Muscle of leg (tissue), 11 donors: ENCODE measurements around the gene SLC30A10. TPM values are rescaled to one million over a fixed set of nuclear protein-coding genes. Genes with fewer than 3 reads are reported as not detected.
"Not testable (repeated sequence)": the region's sequence is repeated elsewhere in the genome, so short reads cannot be mapped to it uniquely, and the experiment has no call there.

Experiments used
- DNase-seq: peaks from one replicate; pipeline ENCODE4 v3.0.0; 2013
- H3K27ac ChIP-seq: one replicate; pipeline ENCODE4 v1.5.1; 2013; ENCODE audit warnings: mild to moderate bottlenecking, low read length, control low read depth
- H3K27me3 ChIP-seq: one replicate; pipeline ENCODE4 v1.6.1; 2013; ENCODE audit warnings: low read length; ENCODE audit not compliant: control insufficient read depth, insufficient read depth
- H3K36me3 ChIP-seq: one replicate; pipeline ENCODE4 v1.6.1; 2013; ENCODE audit warnings: low read length; ENCODE audit not compliant: control insufficient read depth, insufficient read depth
- H3K4me1 ChIP-seq: one replicate; pipeline ENCODE4 v1.6.1; 2013; ENCODE audit warnings: low read length; ENCODE audit not compliant: control insufficient read depth, insufficient read depth
- H3K4me3 ChIP-seq: one replicate; pipeline ENCODE4 v1.5.1; 2013; ENCODE audit warnings: low read length, control low read depth
- H3K9me3 ChIP-seq: replicated peaks from 2 replicates; pipeline ENCODE4 v1.6.1; 2013; ENCODE audit warnings: low read depth, low read length; ENCODE audit not compliant: control insufficient read depth
- WGBS: methylation state at CpG from one replicate; pipeline ENCODE4 v1.1.5; 2013; ENCODE audit warnings: missing lambda C conversion rate; ENCODE audit not compliant: insufficient coverage; 5-methylcytosine and 5-hydroxymethylcytosine counted together
- polyA plus RNA-seq, 8 donors: library from polyadenylated mRNA; unstranded; fragments of 120-200 nt; gene quantifications; one replicate each; pipeline versions ENCODE4 v1.2.1 to v1.2.3, GENCODE V29; 2013; ENCODE audit warnings: inconsistent platforms in 1 of 8, low replicate concordance in 1 of 8; ENCODE audit not compliant: insufficient read length in 8 of 8, insufficient read depth in 1 of 8
- total RNA-seq: library from RNA; stranded (reverse); fragments of 120-200 nt; gene quantifications from one replicate; pipeline ENCODE4 v1.2.4, GENCODE V29; 2013

Gene SLC30A10
- total and polyA plus RNA-seq, 9 donors: 0.25 to 1.5 (median 0.40) TPM

- Histone ChIP-seq H3K4me1 (no peaks in the 10 kb centered on the region), H3K4me3 (no peak overlapping the region), H3K36me3 (no peaks in the 10 kb centered on the region), H3K9me3 (no peaks in the 10 kb centered on the region), H3K27ac (no peak overlapping the region), H3K27me3 (no peaks in the 10 kb centered on the region)
- no CpG with 5 or more reads among the region's 1 CpG for WGBS
- DNase-seq: peak; percentile 28
Measured at GRCh38 chr1:219900201-219900600, 28.2 kb downstream of the SLC30A10 start.

DNA sequence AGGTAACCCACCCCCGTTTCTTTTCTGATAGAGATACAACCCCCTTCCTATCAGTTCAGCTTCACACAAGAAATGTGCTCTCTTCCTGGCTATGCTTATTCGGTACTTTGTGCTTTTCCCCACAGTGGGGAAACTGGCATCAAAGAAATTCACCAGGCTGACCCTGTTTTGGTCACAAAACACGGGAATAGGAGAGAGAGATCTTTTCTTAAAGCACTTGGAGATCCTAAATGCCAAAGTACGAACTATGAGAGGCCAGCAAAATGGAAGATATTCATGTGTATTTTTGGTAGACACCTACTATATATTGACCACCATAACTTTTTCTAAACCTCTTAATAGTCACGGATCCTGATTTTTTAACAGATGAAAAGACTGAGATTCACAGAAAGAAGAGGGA, 30.0 kb downstream of the SLC30A10 start:
- Histone ChIP-seq H3K27ac (no peak overlapping the region), H3K36me3 (no peaks in the 10 kb centered on the region), H3K4me3 (no peak overlapping the region), H3K4me1 (no peaks in the 10 kb centered on the region), H3K9me3 (no peaks in the 10 kb centered on the region), H3K27me3 (no peaks in the 10 kb centered on the region)
- no peak for DNase-seq
- WGBS: 69% methylated on average over 1 of the region's 5 CpGs

GRCh38 chr1:219897914-219898313, 30.4 kb downstream of the SLC30A10 start:
- no peaks in the 10 kb centered on the region for H3K9me3 ChIP-seq
- no CpG with 5 or more reads among the region's 5 CpGs for WGBS
- no peaks in the 10 kb centered on the region for H3K27me3 ChIP-seq
- no peak overlapping the region for H3K4me3 ChIP-seq
- DNase-seq: no peak
- no peaks in the 10 kb centered on the region for H3K4me1 ChIP-seq
- H3K36me3 ChIP-seq: no peaks in the 10 kb centered on the region
- no peak overlapping the region for H3K27ac ChIP-seq

DNA sequence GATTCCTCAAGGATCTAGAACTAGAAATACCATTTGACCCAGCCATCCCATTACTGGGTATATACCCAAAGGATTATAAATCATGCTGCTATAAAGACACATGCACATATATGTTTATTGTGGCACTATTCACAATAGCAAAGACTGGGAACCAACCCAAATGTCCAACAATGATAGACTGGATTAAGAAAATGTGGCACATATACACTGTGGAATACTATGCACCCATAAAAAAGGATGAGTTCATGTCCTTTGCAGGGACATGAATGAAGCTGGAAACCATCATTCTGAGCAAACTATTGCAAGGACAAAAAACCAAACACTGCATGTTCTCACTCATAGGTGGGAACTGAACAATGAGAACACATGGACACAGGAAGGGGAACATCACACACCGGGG, 36.1 kb downstream of the SLC30A10 start:
- not testable (repeated sequence) for DNase-seq, H3K4me3 ChIP-seq, H3K4me1 ChIP-seq, H3K9me3 ChIP-seq, H3K36me3 ChIP-seq, H3K27me3 ChIP-seq, H3K27ac ChIP-seq
- no CpG with 5 or more reads among the region's 1 CpG for WGBS

- not testable (repeated sequence) for H3K4me3 ChIP-seq, H3K36me3 ChIP-seq, DNase-seq, H3K27me3 ChIP-seq, H3K4me1 ChIP-seq, H3K9me3 ChIP-seq, H3K27ac ChIP-seq
- whole genome bisulfite sequencing: 80% methylated on average over 2 of the region's 4 CpGs
Measured at GRCh38 chr1:219891846-219892245, 36.5 kb downstream of the SLC30A10 start.

GRCh38 chr1:219888667-219889066, 39.7 kb downstream of the SLC30A10 start:
- H3K27me3 ChIP-seq, H3K27ac ChIP-seq, H3K36me3 ChIP-seq, H3K9me3 ChIP-seq, H3K4me3 ChIP-seq, H3K4me1 ChIP-seq, DNase-seq: not testable (repeated sequence)
- no CpG with 5 or more reads among the region's 4 CpGs for WGBS

- WGBS: no CpG with 5 or more reads among the region's 2 CpGs
Measured at GRCh38 chr1:219885680-219886079, 42.7 kb downstream of the SLC30A10 start.

DNA sequence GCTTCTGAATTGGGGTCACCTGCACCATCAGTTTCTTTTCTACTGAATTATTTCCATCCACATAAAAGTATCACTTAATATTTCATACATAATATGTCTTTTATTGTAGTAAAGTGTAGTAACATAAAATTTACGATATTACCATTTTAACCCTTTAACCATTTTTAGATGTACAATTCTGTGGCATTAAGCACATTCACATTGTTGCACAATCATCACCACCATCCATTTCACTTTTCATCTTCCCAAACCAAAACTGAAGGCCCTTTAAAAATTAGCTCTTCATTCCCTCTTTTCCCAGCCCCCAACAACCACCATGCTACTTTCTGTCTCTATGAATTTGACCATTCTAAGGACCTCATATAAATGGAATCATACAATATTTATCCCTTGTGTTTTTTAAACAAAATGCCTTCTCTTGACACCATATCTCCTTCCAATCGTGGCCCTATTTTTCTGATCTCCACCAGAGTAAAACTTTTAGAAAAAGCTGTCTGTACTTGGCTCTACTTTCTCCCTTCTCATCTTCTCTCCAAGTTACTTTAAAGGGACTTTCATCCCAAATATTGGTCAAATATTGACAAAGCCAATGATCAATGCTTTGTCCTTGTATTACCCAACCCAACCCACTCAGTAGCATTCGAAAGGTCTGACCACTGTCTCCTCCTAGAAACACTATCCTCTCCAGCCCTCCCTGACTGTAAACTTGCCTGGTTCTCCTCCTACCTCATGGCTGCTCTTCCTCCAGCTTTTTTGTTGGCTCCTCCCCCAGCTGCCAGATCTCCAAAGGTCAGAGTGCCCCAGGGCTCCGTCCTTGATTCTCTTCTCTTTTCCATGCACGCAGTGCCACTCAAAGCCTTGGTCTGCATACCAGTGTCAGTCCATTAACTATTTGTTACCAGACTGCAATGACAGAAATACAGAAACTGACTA, 44.7 kb downstream of the SLC30A10 start:
- H3K4me3 ChIP-seq: no peak overlapping the region
- no peaks in the 10 kb centered on the region for H3K36me3 ChIP-seq
- no peak for DNase-seq
- no peaks in the 10 kb centered on the region for H3K4me1 ChIP-seq
- WGBS: 50% methylated on average over 5 of the region's 5 CpGs
- H3K27me3 ChIP-seq: no peaks in the 10 kb centered on the region
- no peaks in the 10 kb centered on the region for H3K9me3 ChIP-seq
- H3K27ac ChIP-seq: no peak overlapping the region

More at GRCh38 chr1:219885680-219886079, 42.7 kb downstream of the SLC30A10 start:
- Histone ChIP-seq H3K27ac (no peak overlapping the region), H3K9me3 (no peaks in the 10 kb centered on the region), H3K27me3 (no peaks in the 10 kb centered on the region), H3K36me3 (no peaks in the 10 kb centered on the region), H3K4me1 (no peaks in the 10 kb centered on the region), H3K4me3 (no peak overlapping the region)
- DNase-seq: no peak

GRCh38 chr1:219882755-219883154, 45.6 kb downstream of the SLC30A10 start:
- H3K4me1 ChIP-seq: no peaks in the 10 kb centered on the region
- DNase-seq: no peak
- H3K9me3 ChIP-seq: no peaks in the 10 kb centered on the region
- WGBS: no CpG with 5 or more reads among the region's 3 CpGs
- H3K4me3 ChIP-seq: no peak overlapping the region
- no peaks in the 10 kb centered on the region for H3K36me3 ChIP-seq
- H3K27me3 ChIP-seq: no peaks in the 10 kb centered on the region
- H3K27ac ChIP-seq: no peak overlapping the region

DNA sequence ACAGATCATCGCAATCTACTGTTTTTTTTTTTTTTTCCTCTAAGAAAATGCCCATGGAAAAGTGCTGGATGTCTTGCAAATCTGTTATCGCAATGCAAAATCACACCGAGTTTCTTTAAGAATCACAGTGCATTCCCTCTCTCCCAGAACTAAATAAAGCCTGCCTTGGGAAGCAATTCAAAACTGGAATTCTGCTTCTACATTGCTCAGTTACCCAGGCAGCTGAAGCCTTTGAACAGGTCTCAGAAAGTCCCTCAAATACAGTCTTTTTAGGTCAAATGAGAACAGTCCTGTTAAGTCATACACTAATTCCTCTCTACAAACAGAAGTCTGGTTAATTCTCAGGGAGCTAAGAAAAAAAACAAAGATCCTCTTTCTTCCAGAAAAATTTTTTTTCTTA, 46.3 kb downstream of the SLC30A10 start:
- H3K27ac ChIP-seq: no peak overlapping the region
- no peaks in the 10 kb centered on the region for H3K36me3 ChIP-seq
- H3K27me3 ChIP-seq: no peaks in the 10 kb centered on the region
- 76% methylated on average over 3 of the region's 3 CpGs for WGBS
- H3K4me3 ChIP-seq: no peak overlapping the region
- H3K4me1 ChIP-seq: no peaks in the 10 kb centered on the region
- no peak for DNase-seq
- no peaks in the 10 kb centered on the region for H3K9me3 ChIP-seq
